Lower leg skin (tissue), 4 donors: ENCODE data around the gene GALR1. TPM values are rescaled to one million over a fixed set of nuclear protein-coding genes. Genes with fewer than 3 reads are reported as not detected.

ENCODE experiments used
- DNase-seq, 2 donors: peaks; one replicate each; pipeline ENCODE4 v3.0.0-alpha.2; 2019; ENCODE audit warnings: low spot score in 2 of 2
- H3K4me3 ChIP-seq: fragments of 200-600 bp; sonication (generic); 2 replicates; pipeline ENCODE4 v1.5.1; 2017; ENCODE audit warnings: mild to moderate bottlenecking, low read depth; ENCODE audit not compliant: poor library complexity, severe bottlenecking
- POLR2A ChIP-seq, 2 donors: fragments of 450-650 bp; IDR thresholded peaks; one replicate each; pipeline ENCODE4 v1.6.1; 2016 to 2017; ENCODE audit warnings: antibody characterized with exemption in 2 of 2, mild to moderate bottlenecking in 1 of 2, moderate library complexity in 1 of 2
- WGBS, 2 donors: methylation state at CpG; one replicate each; pipeline ENCODE4 v1.1.5; 2018; 5-methylcytosine and 5-hydroxymethylcytosine counted together
- intact Hi-C: fragments of 100-400 bp; cut with DNase I; formaldehyde crosslinking; loops from one replicate; pipeline ENCODE4 v1.15.0; 2023; ENCODE audit warnings: low total_unique reads
- total RNA-seq, 4 donors: library from RNA; depleted of rRNA; stranded (reverse); fragments of >200 nt; gene quantifications; one replicate each; pipeline ENCODE4 v1.1.0, GENCODE V29; 2016
- TF ChIP-seq, protein P1 (sequence below), 3 donors: fragments of 450-650 bp; IDR thresholded peaks; one replicate each; pipeline ENCODE4 v1.5.1; 2016; ENCODE audit warnings: antibody characterized with exemption in 3 of 3, mild to moderate bottlenecking in 3 of 3, moderate library complexity in 2 of 3

GALR1 gene
- total RNA-seq, 4 donors from 2014 or later: not detected

DNA sequence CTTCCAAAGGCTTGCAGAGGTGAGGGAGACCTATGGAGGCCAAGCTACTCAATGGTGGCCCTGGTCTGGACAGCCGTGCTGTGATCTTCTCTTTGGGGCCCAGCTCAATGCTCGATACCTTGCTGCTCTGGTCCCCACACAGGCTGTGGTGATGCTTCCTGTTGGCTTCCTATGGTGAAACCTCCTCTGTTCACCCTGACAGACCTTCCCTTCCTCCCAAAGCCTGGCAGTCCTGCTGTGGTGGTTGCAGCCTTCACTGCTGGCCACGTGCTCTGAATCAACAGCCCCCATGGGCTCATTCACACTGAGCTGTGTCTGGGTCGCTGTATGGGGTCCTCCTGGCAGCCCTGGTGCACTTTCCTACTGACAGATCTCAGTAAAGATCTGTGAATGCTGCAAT, 31.0 kb upstream of the GALR1 start:
- intact Hi-C loops: no loop called here
- 77 to 95% methylated on average over 4 of the region's 4 CpGs for WGBS, 2 donors
- TF ChIP-seq, protein P1, sequence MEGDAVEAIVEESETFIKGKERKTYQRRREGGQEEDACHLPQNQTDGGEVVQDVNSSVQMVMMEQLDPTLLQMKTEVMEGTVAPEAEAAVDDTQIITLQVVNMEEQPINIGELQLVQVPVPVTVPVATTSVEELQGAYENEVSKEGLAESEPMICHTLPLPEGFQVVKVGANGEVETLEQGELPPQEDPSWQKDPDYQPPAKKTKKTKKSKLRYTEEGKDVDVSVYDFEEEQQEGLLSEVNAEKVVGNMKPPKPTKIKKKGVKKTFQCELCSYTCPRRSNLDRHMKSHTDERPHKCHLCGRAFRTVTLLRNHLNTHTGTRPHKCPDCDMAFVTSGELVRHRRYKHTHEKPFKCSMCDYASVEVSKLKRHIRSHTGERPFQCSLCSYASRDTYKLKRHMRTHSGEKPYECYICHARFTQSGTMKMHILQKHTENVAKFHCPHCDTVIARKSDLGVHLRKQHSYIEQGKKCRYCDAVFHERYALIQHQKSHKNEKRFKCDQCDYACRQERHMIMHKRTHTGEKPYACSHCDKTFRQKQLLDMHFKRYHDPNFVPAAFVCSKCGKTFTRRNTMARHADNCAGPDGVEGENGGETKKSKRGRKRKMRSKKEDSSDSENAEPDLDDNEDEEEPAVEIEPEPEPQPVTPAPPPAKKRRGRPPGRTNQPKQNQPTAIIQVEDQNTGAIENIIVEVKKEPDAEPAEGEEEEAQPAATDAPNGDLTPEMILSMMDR (IDR thresholded peaks at IDR 0.05): no peak
- no peak for TF ChIP-seq POLR2A (IDR thresholded peaks at IDR 0.05)
- no peak for DNase-seq
- H3K4me3 ChIP-seq: no peak overlapping the region

DNA sequence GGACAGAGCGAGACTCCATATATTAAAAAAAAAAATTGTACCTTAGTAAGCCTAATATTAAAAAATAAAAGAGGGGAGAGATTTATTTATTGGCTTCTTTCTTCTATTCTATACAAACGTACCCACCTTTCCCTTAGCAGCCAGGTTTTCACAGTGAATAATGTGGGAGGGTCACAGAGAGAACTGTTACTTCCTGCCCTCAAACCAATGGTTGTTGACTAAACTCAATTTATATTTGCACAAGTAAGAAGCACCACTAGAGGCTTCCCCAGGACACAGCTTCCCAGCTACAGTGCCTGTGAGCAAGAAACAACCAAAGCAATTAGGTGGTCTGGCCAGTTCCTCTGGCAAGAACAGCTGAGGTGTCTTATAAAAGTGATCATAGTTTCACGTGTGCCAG, 28.9 kb upstream of the GALR1 start:
- DNase-seq: no peak
- TF ChIP-seq, protein P1 (IDR thresholded peaks at IDR 0.05): no peak
- TF ChIP-seq POLR2A (IDR thresholded peaks at IDR 0.05): no peak
- 76 to 80% methylated on average over 3 of the region's 3 CpGs for WGBS, 2 donors
- intact Hi-C loops: no loop called here
- no peak overlapping the region for H3K4me3 ChIP-seq

DNA sequence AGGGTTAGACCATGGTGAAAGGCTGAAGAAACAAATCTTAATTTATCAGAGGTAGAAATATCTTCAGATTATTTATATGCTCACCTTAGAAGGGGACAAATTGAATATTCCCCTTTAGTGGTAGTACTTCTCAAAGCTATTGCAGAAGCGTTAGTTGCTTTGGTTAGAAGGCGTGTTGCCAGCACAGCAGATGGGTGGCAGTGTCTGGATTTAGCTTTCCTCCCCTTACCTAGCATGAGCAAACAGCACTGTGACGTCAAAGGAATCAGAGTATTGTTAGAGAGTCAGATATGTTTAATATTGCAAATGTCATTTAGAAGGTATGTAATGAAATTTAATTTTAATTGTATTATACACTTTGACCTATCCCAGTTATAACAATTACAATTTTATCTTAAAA, 27.2 kb upstream of the GALR1 start:
- intact Hi-C loops: no loop called here
- no peak overlapping the region for H3K4me3 ChIP-seq
- no peak for DNase-seq
- TF ChIP-seq, protein P1 (IDR thresholded peaks at IDR 0.05): no peak
- TF ChIP-seq POLR2A (IDR thresholded peaks at IDR 0.05): no peak
- WGBS, 2 donors: 57 to 71% methylated on average over 3 of the region's 3 CpGs

DNA sequence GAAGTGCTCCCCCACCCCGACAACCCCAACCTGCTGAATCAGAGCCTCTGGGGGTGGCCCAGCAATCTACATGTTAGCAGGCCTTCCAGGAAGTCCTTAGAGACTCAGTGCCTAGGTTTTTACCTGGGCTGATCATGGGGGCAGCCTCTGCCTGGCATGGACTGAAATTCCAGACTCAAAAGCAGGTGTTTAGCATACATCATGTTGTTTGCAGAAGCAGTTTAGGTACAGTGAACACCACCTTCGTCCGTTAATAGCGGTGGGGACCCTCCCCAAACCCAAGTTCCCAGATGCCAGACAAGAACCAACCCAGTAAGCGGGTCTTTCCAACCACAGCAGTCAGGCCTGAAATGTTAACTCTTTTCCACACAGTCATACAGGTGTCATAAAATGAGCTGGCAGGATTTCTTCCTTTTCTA, 26.4 kb upstream of the GALR1 start:
- intact Hi-C loops: no loop called here
- TF ChIP-seq POLR2A (IDR thresholded peaks at IDR 0.05): no peak
- TF ChIP-seq, protein P1 (IDR thresholded peaks at IDR 0.05): no peak
- WGBS, 2 donors: 76 to 83% methylated on average over 5 of the region's 5 CpGs
- no peak overlapping the region for H3K4me3 ChIP-seq
- no peak for DNase-seq

DNA sequence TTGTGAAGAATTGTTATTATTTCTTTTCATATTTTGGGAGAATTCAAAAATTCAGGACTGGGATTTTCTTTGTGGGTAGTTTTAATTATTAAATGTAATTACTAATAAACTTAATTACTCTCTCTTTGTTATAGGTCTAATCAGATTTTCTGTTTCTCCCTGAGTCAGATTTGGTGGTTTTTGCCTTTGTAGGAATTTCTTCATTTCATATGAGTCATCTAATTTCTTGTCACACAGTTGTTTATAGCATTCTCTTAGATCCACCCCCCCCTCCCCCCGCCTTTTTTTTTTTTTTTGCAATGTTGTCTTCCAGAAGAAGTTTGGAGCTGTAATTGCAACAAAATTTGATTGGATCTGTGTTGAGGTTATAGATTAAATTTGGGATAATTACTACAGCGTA, 26.0 kb upstream of the GALR1 start:
- no peak for TF ChIP-seq POLR2A (IDR thresholded peaks at IDR 0.05)
- TF ChIP-seq, protein P1 (IDR thresholded peaks at IDR 0.05): no peak
- intact Hi-C loops: no loop called here
- no peak overlapping the region for H3K4me3 ChIP-seq
- DNase-seq: no peak
- WGBS, 2 donors: 42 to 45% methylated on average over 2 of the region's 2 CpGs

DNA sequence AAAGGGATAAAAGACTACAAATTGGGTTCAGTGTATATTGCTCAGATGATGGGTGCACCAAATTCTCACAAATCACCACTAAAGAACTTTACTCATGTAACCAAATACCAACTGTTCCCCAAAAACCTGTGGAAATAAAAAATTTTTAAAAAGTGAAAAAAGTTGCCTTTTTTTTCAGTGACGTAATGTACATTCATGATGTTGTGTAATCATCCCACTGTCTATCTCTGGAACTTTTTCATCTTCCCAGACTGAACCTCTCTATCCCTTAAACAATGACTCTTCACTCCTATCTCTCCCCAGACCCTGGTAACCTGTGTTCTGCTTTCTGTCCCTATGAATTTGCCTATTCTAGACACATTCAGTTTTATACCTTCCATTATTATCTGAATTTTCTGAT, 19.0 kb upstream of the GALR1 start:
- no peak for DNase-seq
- intact Hi-C loops: no loop called here
- WGBS, 2 donors: 77 to 93% methylated on average over 1 of the region's 1 CpG
- no peak overlapping the region for H3K4me3 ChIP-seq
- TF ChIP-seq, protein P1 (IDR thresholded peaks at IDR 0.05): no peak
- no peak for TF ChIP-seq POLR2A (IDR thresholded peaks at IDR 0.05)
